H1 (cell line): Measurements from ENCODE around the gene UBTD1. TPM values are rescaled to one million over a fixed set of nuclear protein-coding genes. Genes with fewer than 3 reads are reported as not detected.

Experiments
- polyA plus RNA-seq, 7 experiments: library from polyadenylated mRNA; depleted of rRNA in 3 of 7; stranded (reverse) in 5 of 7; unstranded in 2 of 7; fragments of >200 nt in 5 of 7; fragments of 200-250 nt in 2 of 7; gene quantifications; 1 replicate in 5 of 7; 2 replicates in 1 of 7; 4 replicates in 1 of 7; pipeline versions ENCODE4 v1.2.1 to v1.2.3, GENCODE V29; 2011 to 2013; ENCODE audit warnings: missing spikeins in 2 of 7, mixed read lengths in 2 of 7
- total RNA-seq: library from RNA; stranded (reverse); fragmentation: NEBNext Ultra II Directional; extraction: Animal tissue kit (Norgen Biotek cat#: 25700); gene quantifications from 2 replicates; pipeline ENCODE4 v1.2.1, GENCODE V29; 2021

Gene UBTD1
- total and polyA plus RNA-seq, 2 of the 8 experiments (the other 6 are each of a cell fraction or from before 2014, with no cell fraction given), result 22.3 to 36.2 TPM

Other genes starting within 250 kb of the UBTD1 start
- 32.1 and 33.4 TPM in 2 replicates for gene ARHGAP19, start 206.3 kb upstream of the UBTD1 start, total RNA-seq
- 9.5 and 13.3 TPM in 2 replicates for gene ARHGAP19, start 206.3 kb upstream of the UBTD1 start, polyA plus RNA-seq (2011; rRNA removed)
- gene FRAT1, start 179.7 kb upstream of the UBTD1 start, total RNA-seq, result 4.8 and 5.2 TPM in 2 replicates
- 1.9 and 3.4 TPM in 2 replicates for gene FRAT1, start 179.7 kb upstream of the UBTD1 start, polyA plus RNA-seq (2011; rRNA removed)
- gene FRAT2, start 164.2 kb upstream of the UBTD1 start, total RNA-seq, result 83.0 and 87.7 TPM in 2 replicates
- gene FRAT2, start 164.2 kb upstream of the UBTD1 start, polyA plus RNA-seq (2011; rRNA removed), result 47.4 and 58.4 TPM in 2 replicates
- 65.8 and 71.9 TPM in 2 replicates for gene RRP12, start 97.6 kb upstream of the UBTD1 start, total RNA-seq
- gene RRP12, start 97.6 kb upstream of the UBTD1 start, polyA plus RNA-seq (2011; rRNA removed), result 21.0 and 33.1 TPM in 2 replicates
- 799 and 819 TPM in 2 replicates for gene PGAM1, start 72.7 kb upstream of the UBTD1 start, total RNA-seq
- gene PGAM1, start 72.7 kb upstream of the UBTD1 start, polyA plus RNA-seq (2011; rRNA removed), result 791 and 833 TPM in 2 replicates
- gene EXOSC1, start 52.9 kb upstream of the UBTD1 start, total RNA-seq, result 52.1 and 53.6 TPM in 2 replicates
- 58.6 and 68.1 TPM in 2 replicates for gene EXOSC1, start 52.9 kb upstream of the UBTD1 start, polyA plus RNA-seq (2011; rRNA removed)
- 45.9 and 50.4 TPM in 2 replicates for gene ZDHHC16, start 52.7 kb upstream of the UBTD1 start, total RNA-seq
- 108 and 127 TPM in 2 replicates for gene ZDHHC16, start 52.7 kb upstream of the UBTD1 start, polyA plus RNA-seq (2011; rRNA removed)
- 128 and 130 TPM in 2 replicates for gene MMS19, start 502 bp upstream of the UBTD1 start, total RNA-seq
- 221 and 228 TPM in 2 replicates for gene MMS19, start 502 bp upstream of the UBTD1 start, polyA plus RNA-seq (2011; rRNA removed)
- not detected in 2 replicates for gene ANKRD2, start 73.9 kb downstream of the UBTD1 start, total RNA-seq
- not detected in 2 replicates for gene ANKRD2, start 73.9 kb downstream of the UBTD1 start, polyA plus RNA-seq (2011; rRNA removed)
- 0.28 and 0.29 TPM in 2 replicates for gene HOGA1, start 85.5 kb downstream of the UBTD1 start, total RNA-seq
- 0.57 and 1.00 TPM in 2 replicates for gene HOGA1, start 85.5 kb downstream of the UBTD1 start, polyA plus RNA-seq (2011; rRNA removed)
- not detected in 2 replicates for gene C10orf62, start 90.8 kb downstream of the UBTD1 start, total RNA-seq
- 0.05 TPM in 1 of 2 replicates, not detected in the other for gene C10orf62, start 90.8 kb downstream of the UBTD1 start, polyA plus RNA-seq (2011; rRNA removed)
- gene MORN4, start 134.6 kb downstream of the UBTD1 start, total RNA-seq, result 10.6 and 13.6 TPM in 2 replicates
- 20.2 and 22.0 TPM in 2 replicates for gene MORN4, start 134.6 kb downstream of the UBTD1 start, polyA plus RNA-seq (2011; rRNA removed)
- 21.9 and 22.9 TPM in 2 replicates for gene PI4K2A, start 141.7 kb downstream of the UBTD1 start, total RNA-seq
- gene PI4K2A, start 141.7 kb downstream of the UBTD1 start, polyA plus RNA-seq (2011; rRNA removed), result 20.7 and 21.9 TPM in 2 replicates
- 7.8 and 9.0 TPM in 2 replicates for gene AVPI1, start 188.3 kb downstream of the UBTD1 start, total RNA-seq
- 13.5 and 14.5 TPM in 2 replicates for gene AVPI1, start 188.3 kb downstream of the UBTD1 start, polyA plus RNA-seq (2011; rRNA removed)
- 33.1 and 37.3 TPM in 2 replicates for gene MARVELD1, start 214.8 kb downstream of the UBTD1 start, total RNA-seq
- 28.1 and 38.0 TPM in 2 replicates for gene MARVELD1, start 214.8 kb downstream of the UBTD1 start, polyA plus RNA-seq (2011; rRNA removed)
- gene ZFYVE27, start 238.2 kb downstream of the UBTD1 start, total RNA-seq, result 19.8 and 22.7 TPM in 2 replicates
- gene ZFYVE27, start 238.2 kb downstream of the UBTD1 start, polyA plus RNA-seq (2011; rRNA removed), result 16.6 and 20.9 TPM in 2 replicates